Fibroblast of skin of left quadriceps (primary cell): ENCODE measurements around the gene ZNRF1.
"Not testable (repeated sequence)": the region's sequence is repeated elsewhere in the genome, so short reads cannot be mapped to it uniquely, and the experiment has no call there.

Source experiments
- DNase-seq, 2 experiments: peaks; one replicate each; pipeline ENCODE4 v3.0.0-alpha.2; 2013; ENCODE audit warnings: low read depth in 2 of 2

The ZNRF1 gene

DNA sequence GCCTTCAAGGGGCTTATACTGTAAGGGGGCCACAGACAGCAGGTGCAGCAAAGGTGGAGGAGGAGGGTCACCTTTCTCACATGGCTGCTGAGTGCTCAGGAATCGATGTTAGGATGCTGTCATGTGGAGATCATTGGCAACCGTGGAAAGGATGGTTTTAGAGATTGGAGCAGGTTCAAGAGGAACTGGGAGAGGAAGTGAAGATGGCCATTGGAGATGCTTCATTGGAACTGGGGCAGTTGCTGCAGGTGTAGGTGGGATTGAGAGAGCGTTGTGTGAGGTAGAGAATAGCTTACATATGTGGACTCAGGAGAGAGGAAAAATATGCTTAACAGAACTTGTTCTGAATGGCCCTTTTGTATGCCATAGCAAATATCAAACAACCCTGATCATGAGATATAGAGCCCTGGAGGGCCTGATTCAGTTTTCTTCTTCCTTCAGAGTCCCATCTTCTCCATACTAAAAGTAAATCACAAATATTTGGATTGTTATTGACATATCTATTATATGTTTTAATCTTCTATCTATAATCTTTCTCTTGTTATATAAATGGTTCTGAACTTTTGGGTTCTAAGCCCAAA is 77.0 kb downstream of the ZNRF1 start:
- DNase-seq = no peak

DNA sequence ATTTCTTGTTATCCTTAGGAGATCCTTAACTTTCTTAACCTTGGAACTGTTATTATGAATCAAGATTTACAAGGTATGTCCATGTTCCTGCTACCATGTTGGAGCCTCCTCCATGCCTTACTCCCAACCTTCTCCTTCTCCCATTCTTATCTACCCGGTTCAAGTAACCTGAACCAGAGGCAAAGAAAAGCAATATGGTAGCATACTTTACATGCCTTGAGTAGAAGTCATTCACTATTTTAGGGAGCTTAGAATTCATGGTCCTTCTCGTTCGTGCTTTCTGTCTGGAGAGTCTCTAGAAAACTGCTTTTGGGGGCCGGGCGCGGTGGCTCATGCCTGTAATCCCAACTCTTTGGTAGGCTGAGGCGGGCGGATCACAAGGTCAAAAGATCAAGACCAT is 80.1 kb downstream of the ZNRF1 start:
- no peak for DNase-seq

DNA sequence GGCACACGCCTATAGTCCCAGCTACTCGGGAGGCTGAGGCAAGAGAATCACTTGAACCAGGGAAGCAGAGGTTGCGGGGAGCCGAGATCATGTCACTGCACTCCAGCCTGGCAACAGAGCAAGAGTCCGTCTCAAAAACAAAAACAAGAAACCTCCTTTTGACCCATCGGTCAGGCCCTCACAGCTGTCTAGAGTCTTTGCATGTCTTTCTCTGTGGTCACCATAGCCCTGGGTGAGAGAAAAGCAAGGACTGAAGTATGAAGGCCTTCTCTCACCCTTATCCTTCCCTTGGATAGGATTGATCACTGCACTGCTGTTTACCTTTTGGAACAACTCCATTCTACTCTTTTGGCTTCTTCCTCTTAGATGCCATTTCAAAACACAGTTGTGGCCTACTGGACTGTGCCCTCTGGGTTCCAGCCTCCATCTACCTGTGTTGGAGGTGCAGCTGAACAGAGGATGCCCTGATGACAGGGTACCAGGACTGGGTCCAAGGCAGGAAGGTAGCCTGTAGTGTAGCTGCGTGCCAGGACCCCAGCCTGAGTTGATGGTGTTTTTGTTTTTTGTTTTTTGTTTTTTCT is 80.6 kb downstream of the ZNRF1 start:
- DNase-seq = no peak

DNA sequence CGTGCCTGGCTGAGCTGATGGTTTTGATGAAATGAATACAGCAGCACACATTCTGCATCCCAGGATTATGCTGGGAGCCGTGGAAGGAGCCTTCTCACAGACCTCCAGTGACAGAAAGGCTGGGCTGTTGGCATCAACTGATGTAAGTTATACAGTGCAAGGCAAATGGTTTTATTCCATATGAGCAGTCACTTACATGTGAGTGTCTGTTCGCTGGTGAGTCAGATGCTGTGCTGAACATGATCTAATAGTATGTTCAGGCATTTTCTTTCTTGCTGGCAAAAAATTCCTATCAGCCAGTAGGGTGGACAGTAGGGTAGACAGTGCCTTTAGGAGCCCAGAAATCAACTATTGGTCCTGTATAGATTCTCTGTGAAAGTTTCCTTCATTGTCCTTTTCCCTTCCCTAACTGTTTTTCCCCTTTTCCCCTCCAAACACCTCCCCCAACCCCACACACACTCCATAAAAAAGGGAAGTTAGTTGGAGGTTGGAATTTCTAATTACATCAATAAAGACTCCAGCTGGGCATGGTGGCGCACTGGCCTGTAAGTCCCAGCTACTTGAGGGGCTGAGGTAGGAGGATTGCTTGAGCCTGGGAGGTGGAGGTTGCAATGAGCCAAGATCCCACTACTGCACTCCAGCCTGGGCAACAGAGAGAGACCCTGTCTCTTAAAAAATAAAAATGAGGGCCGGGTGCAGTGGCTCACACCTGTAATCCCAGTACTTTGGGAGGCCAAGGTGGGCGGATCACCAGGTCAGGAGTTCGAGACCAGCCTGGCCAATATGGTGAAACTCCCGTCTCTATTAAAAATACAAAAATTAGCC is 81.6 kb downstream of the ZNRF1 start:
- peak; percentile 37 to 40 for DNase-seq

DNA sequence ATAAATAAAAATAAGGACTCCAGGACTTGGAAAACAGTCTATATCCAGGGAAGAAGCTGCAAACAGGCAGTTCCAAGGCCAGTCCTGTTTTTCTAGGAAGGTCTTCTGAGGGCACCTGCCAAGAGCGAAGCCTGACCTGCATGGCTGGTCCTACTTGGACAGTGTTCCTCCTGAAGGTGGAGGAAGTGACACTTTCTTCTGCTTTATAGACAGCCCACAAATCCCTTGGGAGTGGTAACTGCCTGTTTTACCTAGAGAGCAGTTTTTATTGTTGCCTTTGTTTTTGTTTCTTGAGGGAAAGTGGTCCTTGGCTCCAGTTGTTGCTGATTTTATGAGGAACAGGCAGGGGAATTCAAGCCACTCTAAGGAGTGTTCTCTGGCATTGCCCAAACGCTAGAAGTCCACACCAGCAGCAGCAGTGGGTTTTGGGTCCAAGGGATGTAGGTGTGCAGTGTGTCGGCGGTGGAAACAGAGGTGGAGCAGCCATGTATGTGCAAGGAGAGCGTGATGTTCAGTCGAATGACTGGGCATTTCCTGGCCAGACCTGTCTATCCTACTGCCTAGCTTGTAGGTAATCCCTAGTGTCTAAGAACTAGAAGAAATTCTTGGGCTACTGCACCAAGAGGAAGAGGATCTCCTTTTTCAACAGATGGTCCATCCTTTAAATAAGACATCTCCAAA is 82.5 kb downstream of the ZNRF1 start:
- no peak for DNase-seq

DNA sequence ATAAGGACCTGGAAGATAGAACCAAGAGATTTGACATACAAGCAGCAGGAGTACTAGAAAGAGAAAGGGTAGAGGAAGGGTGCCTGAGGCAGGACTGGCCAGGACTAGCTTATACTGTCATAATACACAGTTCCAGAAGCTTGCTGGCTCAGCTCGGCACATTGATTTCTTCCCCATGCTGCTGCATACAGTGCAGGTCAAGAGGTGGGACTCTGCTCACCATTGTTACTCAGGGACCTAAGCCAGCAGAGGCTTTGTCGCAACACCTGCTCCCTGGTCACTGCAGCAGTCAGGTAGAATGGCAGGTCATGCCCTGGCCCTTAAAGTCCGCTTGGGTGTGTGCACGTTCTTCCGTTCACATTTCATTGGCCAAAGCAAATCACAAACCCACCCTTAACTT is 85.0 kb downstream of the ZNRF1 start:
- DNase-seq = no peak

DNA sequence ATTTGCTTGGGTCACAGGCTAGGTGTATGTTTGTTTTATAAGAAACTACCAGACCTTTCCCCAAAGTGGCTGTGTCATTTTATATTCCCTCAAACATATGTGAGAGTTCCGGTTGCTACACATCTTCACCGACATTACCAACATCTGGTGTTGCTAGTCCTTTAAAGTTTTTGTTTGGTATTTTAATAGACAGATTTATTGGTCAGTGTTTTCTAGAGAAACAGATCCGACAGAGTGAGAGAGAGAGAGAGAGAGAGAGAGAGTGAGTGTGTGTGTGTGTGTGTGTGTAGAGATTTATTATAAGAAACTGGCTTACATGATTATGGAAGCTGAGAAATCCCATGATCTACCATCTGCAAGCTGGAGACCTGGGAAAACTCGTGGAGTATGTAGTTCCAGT is 86.7 kb downstream of the ZNRF1 start:
- peak; percentile 47 to 55 for DNase-seq

DNA sequence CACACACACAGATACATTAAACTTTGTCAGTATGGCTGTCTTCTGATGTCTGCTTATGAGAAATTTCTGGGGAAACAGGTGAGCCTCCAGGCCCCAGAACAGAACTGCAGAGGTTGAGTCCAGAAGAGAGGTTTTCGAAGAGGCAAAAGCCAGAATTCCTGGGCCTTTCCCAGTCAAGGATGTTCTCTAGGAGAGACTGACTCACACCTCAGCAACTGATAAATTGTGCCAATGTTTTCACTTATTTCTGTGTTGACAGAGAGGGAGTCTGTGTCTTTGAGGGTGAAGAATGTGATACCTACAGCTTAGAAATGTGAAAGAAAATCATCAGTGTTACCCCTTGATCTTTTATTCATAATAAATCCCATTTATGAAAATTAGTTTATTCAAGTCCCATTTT is 87.5 kb downstream of the ZNRF1 start:
- no peak for DNase-seq

DNA sequence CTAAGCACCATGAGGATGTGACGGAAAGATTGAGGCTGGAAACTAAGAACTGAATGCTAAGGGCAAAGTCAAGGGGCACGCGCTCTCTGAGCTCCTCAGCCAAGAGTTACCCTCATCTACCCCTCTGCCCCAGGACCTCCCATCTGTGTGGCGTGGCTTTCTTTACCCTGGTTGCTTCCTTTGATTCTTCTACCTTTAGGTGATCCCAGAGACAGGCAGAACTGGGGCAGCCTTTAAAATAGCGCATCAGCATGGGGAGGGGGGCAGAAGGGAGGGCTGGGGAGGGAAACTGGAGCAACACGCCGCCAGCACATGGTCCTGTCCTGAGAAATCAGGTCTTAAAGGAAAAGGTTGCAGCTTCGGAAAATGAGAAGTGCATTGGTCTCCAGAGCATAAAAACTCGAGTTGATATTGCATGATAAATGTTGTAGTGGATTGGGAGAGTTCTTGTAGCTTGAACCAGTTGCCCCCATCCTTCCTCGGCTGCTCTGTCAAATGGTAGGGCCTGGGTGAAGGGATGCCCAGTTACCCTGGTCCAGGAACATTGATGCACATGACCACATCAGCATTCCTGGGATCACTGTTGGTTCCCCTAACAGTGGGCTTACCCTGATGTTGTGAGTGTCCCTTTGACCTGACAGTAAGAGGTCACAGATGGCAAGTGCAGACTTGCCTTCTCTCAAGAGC is 88.0 kb downstream of the ZNRF1 start:
- no peak for DNase-seq

DNA sequence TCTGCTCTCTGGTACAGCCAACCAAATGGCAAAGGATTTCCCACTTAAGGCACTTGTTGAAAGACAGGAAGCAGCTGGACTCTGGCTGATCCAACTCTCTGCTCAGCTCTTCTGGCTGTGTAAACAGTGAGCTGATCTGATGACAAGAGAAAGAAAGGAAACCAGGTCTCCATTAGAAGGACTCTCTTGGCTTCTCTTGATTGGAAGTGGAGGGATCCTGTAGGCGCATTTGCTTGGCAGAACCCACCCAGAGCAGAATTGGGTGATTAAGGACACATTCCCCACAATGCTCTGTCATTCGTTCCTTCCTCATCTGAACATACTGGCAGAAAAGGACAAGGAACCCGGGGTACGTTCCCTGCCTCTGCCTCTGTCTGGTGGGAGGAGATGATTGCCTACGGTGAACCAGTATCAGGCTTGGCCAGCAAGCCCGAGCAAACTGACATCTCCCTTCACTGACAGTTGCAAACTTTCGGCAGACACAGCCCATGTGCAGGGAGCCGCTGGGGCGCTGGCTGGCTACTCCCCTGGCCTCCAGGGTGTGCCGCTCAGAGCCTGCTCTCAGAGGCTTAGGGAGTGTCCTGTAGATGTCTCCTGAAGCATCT is 88.7 kb downstream of the ZNRF1 start:
- DNase-seq = peak; percentile 30 to 32

DNA sequence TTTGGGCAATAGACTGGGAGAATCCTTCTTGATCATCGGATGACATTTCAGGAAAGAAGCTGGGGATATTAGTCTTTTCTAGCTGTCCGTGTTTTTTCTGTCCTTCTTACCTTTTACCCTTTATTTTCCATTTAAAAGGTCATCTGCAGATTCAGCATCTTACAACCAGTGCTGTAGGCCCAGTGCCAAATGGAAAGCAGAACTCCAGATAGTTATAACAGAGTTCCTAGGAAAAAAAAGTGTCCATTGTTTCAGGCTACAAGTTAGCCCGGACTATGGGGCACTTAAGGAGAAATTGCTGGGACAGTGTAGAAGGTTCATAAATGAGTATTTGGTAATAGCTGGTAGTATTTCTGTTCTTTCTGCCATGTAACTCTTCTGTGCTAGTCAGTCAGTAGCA is 89.4 kb downstream of the ZNRF1 start:
- DNase-seq = no peak

DNA sequence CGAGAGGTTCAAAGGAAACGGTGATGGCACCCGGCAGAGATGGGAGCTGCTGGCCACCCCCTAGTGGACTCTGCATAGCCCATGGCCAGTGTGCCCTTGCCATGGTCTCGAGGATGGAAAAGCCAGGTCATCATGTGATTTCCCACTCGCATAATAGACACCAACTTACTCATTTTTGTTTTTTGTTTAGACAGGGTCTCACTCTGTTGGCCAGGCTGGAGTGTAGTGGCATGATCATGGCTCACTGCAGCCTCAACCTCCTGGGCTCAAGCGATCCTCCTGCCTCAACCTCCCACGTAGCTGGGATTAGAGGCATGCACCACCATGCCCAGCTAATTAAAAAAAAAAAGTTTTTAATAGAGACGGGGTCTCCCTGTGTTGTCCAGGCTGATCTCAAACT is 90.1 kb downstream of the ZNRF1 start:
- no peak for DNase-seq

DNA sequence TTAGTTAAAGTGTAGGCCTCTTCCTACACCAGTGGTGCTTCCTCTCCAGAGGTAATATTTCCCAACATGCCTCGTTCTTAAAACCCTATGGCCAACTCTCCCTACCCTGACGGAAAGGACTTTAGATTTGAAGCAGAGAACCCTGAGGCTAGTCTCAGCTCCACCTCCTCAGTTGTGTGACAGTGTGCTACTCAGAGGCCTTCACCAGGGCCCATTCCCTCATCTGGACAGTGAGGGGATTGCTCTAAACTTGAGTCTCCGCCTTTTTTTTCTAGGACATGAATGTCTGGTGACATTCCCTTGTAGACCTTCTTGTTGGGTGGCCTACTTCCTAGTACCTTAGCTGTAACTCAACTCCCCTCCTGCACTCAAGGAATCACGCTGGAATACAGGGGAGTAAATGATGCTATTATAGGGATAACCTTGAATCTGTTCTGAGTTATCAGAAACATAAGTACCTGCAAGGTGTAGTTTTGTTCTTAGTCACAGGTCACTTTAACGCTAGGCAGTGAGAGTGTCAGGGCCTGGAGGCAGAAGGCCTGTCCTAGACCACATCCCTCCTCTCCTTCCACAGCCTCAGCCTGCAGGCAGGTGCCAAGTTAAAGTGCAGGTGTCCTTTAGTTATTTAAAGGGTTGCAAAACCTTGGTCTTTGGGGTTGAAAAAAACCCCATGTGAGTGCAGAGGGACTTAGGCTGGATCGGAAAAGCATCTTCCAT is 90.8 kb downstream of the ZNRF1 start:
- DNase-seq = no peak

DNA sequence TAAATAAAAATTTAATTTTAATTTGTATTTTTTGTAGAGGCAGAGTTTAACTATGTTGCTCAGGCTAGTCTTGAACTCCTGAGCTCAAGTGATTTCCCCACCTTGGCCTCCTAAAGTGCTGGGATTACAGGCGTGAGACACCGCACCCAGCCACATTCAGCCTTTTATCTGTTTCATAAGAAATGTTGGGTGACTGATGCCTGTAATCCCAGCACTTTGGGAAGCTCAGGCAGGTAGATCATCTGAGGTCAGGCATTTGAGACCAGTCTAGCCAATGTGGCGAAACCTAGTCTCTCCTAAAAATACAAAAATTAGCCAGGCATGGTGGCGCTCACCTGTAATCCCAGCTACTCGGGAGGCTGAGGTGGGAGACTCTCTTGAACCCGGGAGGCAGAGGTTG is 92.1 kb downstream of the ZNRF1 start:
- DNase-seq = not testable (repeated sequence)

DNA sequence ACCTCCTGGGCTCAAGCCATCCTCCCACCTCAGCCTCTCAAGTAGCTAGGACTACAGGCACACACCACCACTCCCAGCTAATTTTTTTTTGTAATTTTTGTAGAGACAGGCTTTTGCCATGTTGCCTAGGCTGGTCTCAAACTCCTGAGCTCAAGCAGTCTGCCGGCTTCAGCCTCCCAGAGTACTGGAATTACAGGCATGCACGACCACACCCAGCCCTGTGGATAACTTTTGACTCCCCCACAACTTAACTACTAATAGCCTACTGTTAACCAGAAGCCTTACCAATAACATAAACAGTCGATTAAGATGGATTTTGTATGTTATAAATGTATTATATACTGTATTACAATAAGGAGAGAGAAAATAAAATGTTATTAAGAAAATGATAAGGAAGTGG is 92.8 kb downstream of the ZNRF1 start:
- not testable (repeated sequence) for DNase-seq

DNA sequence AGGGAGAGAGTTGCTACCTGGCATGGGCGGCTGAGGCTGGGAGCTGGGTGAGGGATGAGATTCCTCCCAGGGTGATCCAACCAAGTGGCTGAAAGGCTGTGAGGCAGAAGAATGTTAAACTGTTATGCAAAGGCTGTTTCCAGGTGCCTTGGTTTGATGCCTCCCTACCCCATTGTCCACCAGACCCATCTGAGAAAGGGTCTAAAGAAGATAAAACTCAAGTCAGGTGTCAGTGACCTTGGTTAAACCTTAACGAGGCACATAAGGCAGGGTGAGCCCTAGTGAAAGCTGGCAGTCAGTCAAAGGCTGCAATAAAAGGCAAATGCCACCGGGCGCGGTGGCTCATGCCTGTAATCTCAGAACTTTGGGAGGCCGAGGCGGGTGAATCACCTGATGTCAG is 94.0 kb downstream of the ZNRF1 start:
- DNase-seq = no peak

DNA sequence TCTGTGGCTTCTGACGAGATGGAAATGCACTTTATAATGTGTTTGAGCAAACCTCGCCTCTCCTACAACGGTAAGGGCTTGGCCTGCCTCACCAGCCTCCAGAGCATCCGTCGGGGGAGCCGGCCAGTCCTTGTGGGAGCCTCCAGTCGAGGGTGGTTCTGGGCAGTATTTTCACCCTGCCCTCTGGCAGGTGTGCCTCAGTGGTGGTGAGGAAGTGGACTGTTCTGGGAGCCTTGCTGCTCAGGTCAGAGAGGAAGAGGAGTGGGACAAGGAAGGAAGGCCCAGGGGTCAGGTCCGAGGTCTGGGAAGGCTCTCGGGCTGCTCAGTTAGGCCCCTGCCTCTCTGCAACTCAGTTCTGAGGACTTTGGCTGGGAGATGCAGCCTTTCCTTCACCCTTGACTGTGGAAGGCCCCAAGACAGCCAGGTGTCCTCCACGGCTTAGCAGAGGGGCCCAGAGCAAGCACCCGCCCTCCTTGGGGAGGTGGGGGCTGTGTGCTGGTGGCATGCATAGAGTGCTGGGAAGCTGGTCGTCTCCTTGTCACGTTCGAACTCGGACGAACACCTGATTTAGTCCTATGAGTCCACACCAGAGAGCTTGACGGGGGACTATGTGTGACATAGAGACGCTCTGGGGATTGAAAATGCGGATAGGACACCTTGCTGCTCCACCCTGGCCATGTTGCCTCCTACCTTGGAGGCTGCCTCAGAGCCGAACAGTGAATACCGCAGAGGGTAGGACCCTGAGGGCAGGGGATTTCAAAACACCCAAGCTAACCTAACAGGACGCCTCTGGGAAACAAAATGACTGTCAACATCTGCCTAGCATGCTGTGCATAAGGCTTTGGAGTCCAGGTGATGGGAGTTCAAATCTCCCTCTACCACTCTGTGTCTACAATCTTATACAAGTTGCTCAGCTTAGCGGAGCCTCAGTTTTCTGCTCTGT is 95.0 kb downstream of the ZNRF1 start:
- DNase-seq = no peak

DNA sequence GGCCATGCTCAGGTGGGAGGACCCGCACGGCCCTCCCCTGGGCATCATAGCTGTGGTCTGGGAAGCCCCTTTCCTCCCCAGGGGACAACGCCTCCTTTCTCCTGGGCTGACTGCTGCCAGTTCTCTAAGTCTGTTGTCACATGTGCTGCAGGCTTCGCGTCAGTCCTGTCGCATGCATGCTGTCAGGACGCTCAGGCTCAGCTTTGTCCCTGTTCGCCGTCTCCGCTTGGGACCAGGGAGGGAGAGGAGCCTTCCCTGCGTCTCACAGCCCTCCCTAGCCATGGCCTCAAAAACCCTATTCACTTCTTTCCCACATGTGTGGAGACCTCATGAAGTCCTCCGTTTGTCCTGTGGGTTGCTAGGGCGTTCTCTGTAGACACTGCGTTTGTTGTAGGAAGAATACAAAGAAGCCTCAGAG is 96.4 kb downstream of the ZNRF1 start:
- no peak for DNase-seq

DNA sequence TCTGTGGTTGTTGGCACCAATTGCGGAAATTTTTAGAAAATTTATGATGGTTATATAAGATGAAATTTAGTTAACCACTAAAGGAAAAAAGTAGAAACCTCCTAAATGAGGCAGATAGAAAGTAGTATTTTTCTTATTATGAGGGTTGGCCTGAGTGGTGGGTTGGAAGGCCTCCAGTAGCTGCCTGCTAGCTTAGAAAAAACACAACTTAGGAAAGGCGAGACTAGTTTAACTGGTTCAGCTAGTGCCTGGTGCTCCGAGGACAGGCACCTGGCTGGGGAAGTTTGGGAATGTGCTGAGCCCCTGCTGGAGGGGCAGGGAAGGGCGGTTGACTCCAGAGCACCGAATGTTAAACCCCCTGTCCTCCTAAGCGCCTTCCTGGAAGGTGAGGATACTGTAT is 97.8 kb downstream of the ZNRF1 start:
- peak; percentile 13 to 18 for DNase-seq
